GM18505 (cell line): ENCODE measurements around the gene LY6G5B.

Experiments
- ATAC-seq: cut with Tn5 transposase; IDR thresholded peaks from one replicate; pipeline ENCODE4 v1.9.1; 2021; ENCODE audit not compliant: unreplicated experiment
- POLR2A ChIP-seq: IDR thresholded peaks from 4 replicates; pipeline ENCODE4 v1.6.1; 2011; ENCODE audit warnings: borderline replicate concordance; ENCODE audit not compliant: insufficient read depth, insufficient read length; ENCODE audit errors: extremely low read depth

LY6G5B gene

GRCh38 chr6:31680226-31681134 lies 10.7 kb downstream of the LY6G5B start, which contains the start of gene LY6G5C:
LY6G5C (minus strand) TSS chr6:31681067; CDS start chr6:31680373, 694 bp downstream.
- no peak for ATAC-seq

GRCh38 chr6:31681135-31681671 lies 11.4 kb downstream of the LY6G5B start:
- ATAC-seq, result no peak

More at GRCh38 chr6:31680226-31681134, 10.7 kb downstream of the LY6G5B start, which contains the start of gene LY6G5C:
- no peak for TF ChIP-seq POLR2A

GRCh38 chr6:31683591-31683990 lies 13.8 kb downstream of the LY6G5B start:
- no peak for ATAC-seq
- TF ChIP-seq POLR2A, result no peak

More at GRCh38 chr6:31681135-31681671, 11.4 kb downstream of the LY6G5B start:
- TF ChIP-seq POLR2A, result peak; percentile 36

GRCh38 chr6:31686483-31686882 lies 16.7 kb downstream of the LY6G5B start:
- TF ChIP-seq POLR2A, result no peak
- ATAC-seq, result no peak

GRCh38 chr6:31687321-31687720 lies 17.5 kb downstream of the LY6G5B start:
- ATAC-seq, result no peak

GRCh38 chr6:31687860-31688693 lies 18.3 kb downstream of the LY6G5B start:
- no peak for ATAC-seq
- TF ChIP-seq POLR2A, result no peak

More at GRCh38 chr6:31687321-31687720, 17.5 kb downstream of the LY6G5B start:
- TF ChIP-seq POLR2A, result no peak

GRCh38 chr6:31689249-31690110 lies 19.7 kb downstream of the LY6G5B start:
- ATAC-seq, result no peak
- TF ChIP-seq POLR2A, result no peak

- TF ChIP-seq POLR2A, result no peak
- ATAC-seq, result no peak
These were observed 20.7 kb downstream of the LY6G5B start for GRCh38 chr6:31690231-31691077.

GRCh38 chr6:31691078-31691463 lies 21.3 kb downstream of the LY6G5B start:
- ATAC-seq, result no peak
- no peak for TF ChIP-seq POLR2A

GRCh38 chr6:31691564-31692108 lies 21.9 kb downstream of the LY6G5B start:
- no peak for ATAC-seq
- TF ChIP-seq POLR2A, result no peak

- no peak for ATAC-seq
- no peak for TF ChIP-seq POLR2A
These were observed 22.6 kb downstream of the LY6G5B start for GRCh38 chr6:31692353-31692752.
